ENCODE data around the gene RIPOR3.
A peak's percentile ranks its signal among the peaks of the same experiment; 100 is the strongest.
"Not testable (repeated sequence)": the region's sequence is repeated elsewhere in the genome, so short reads cannot be mapped to it uniquely, and the experiment has no call there.

RIPOR3 gene

DNA sequence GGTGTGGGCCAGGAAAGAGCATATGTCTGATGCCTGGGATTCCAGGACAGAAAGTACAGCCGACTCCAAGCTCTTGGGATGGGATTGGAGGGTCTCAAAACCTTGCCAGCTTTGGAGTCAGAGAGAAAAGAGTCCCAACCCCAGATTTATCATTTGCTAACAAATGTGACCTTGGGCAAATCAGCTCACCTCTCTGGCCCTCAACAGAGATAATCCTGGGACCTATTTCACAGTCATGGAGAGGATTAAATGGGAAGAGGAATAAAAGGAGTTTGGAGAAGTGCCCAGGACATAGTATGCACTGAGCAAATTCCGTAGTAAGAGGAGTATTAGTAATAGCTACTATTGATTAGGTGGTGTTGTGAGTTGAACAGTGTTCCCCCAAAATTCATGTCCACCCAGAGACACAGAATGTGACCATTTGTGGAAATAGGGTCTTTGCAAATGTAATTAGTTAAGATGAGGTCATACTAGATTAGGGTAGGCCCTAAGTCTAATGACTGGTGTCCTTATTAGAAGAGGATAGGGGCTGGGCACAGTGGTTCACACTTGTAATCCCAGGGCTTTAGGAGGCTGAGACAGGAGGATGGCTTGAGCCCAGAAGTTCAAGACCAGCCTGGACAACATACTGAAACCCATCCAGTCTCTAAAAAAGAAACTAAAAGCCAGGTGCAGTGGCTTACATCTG lies 17.1 kb downstream of the RIPOR3 start:
- no peak for DNase-seq
- TF ChIP-seq POLR2A (IDR thresholded peaks at IDR 0.05; ENCODE audit: low read length), result no peak
- no peak for TF ChIP-seq GATA1 (IDR thresholded peaks at IDR 0.05; ENCODE audit: low read depth, low read length)

DNA sequence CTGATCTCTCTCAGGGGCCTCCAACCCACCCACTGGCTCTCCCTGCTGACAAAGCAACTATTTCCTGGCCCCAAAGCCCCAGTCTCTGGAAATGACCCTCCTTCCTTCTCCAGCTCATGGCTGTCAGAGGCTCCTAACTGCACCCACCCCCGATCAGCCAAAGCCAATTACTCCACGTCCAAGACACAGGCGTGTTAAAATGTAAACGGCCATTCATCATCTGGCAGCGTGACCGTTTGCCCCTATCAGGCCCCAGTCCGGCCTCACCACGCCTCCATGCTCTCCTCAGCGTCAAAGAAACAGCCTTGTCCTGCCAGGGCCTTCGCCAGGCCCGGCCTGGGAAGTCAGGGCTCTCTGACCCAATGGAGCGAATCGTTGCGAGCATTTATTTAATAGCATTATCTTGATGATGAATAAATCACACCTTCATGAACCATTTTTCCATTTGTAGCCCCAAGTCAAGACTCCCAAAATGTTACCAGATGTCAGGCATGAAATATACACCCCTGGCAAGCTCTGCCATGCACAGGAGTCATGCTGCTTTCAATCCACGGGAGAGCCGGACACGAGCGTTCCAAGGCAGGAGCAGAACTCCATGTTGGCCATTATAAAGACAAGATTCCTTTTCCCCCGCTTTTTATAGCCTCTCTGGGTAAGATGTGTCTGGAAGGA lies 17.7 kb downstream of the RIPOR3 start:
- peak in 1 of 2 experiments; percentile 35 for DNase-seq
- no peak for TF ChIP-seq GATA1 (IDR thresholded peaks at IDR 0.05; ENCODE audit: low read depth, low read length)
- no peak for TF ChIP-seq POLR2A (IDR thresholded peaks at IDR 0.05; ENCODE audit: low read length)

DNA sequence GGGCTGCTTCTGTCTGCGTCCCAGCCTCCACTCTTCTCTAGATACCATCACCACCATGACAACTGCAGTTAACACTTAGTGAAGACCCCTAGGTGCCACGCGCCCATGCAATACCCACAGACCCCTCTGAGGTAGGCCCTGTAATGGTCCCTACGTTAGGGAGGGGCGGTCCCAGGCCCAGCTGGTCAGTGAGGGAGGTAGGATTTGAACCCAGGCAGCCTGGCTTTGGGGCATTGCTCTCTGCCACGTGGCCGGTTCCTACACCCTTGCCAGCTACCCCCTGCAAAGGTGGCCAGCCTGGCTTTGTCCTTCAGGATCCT lies 18.2 kb downstream of the RIPOR3 start:
- DNase-seq, result no peak
- TF ChIP-seq POLR2A (IDR thresholded peaks at IDR 0.05; ENCODE audit: low read length) (no peak), GATA1 (IDR thresholded peaks at IDR 0.05; ENCODE audit: low read depth, low read length) (no peak)

- no peak for TF ChIP-seq POLR2A (IDR thresholded peaks at IDR 0.05; ENCODE audit: low read length)
- no peak for TF ChIP-seq GATA1 (IDR thresholded peaks at IDR 0.05; ENCODE audit: low read depth, low read length)
These were observed 18.8 kb downstream of the RIPOR3 start for GRCh38 chr20:50672400-50673145.

DNA sequence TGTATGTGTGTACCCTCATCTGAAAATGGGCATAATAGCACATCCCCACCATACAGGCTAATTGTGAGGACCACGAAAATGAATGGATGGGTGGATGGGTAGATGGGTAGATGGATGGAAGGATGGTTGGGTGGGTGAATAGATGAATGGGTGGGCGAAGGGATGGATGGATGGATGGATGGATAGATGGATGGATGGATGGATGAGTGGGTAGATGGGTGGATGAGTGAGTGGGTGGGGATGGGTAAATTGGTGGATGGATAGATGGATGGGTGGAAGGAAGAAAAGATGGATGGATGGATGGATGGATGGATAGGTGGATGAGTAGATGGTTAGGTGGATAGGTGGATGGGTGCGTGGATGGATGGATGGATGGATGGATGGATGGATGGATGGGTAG lies 19.7 kb downstream of the RIPOR3 start:
- DNase-seq, result no peak

More at GRCh38 chr20:50672400-50673145, 18.8 kb downstream of the RIPOR3 start:
- no peak for DNase-seq

GRCh38 chr20:50671010-50671409 lies 20.3 kb downstream of the RIPOR3 start:
- DNase-seq, result not testable (repeated sequence)

More for the DNA sequence above, 19.7 kb downstream of the RIPOR3 start:
- TF ChIP-seq POLR2A (IDR thresholded peaks at IDR 0.05; ENCODE audit: low read length), result no peak
- TF ChIP-seq GATA1 (IDR thresholded peaks at IDR 0.05; ENCODE audit: low read depth, low read length), result no peak

- TF ChIP-seq GATA1 (IDR thresholded peaks at IDR 0.05; ENCODE audit: low read depth, low read length), result no peak
- no peak for TF ChIP-seq POLR2A (IDR thresholded peaks at IDR 0.05; ENCODE audit: low read length)
- DNase-seq, result no peak
These were observed 21.0 kb downstream of the RIPOR3 start for GRCh38 chr20:50670126-50670862.

DNA sequence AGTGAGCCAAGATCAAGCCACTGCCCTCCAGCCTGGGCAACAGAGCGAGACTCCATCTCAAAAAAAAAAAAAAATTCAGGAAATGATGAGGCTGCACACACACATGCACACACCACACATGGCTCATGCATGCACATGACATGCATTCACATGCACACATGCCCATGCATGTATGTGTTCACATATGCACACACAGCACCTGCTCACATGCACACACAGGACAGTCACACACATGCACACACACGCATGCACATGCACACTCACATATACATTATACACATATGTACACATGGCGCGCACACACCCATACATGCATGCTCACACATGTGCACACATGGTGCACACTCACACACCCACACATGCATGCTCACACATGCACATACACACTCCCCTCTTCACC lies 22.5 kb downstream of the RIPOR3 start:
- no peak for DNase-seq
- TF ChIP-seq GATA1 (IDR thresholded peaks at IDR 0.05; ENCODE audit: low read depth, low read length), result no peak
- no peak for TF ChIP-seq POLR2A (IDR thresholded peaks at IDR 0.05; ENCODE audit: low read length)

- TF ChIP-seq GATA1 (IDR thresholded peaks at IDR 0.05; ENCODE audit: low read depth, low read length) (no peak), POLR2A (IDR thresholded peaks at IDR 0.05; ENCODE audit: low read length) (no peak)
- DNase-seq, result no peak
These were observed 23.0 kb downstream of the RIPOR3 start for GRCh38 chr20:50668326-50668725.

DNA sequence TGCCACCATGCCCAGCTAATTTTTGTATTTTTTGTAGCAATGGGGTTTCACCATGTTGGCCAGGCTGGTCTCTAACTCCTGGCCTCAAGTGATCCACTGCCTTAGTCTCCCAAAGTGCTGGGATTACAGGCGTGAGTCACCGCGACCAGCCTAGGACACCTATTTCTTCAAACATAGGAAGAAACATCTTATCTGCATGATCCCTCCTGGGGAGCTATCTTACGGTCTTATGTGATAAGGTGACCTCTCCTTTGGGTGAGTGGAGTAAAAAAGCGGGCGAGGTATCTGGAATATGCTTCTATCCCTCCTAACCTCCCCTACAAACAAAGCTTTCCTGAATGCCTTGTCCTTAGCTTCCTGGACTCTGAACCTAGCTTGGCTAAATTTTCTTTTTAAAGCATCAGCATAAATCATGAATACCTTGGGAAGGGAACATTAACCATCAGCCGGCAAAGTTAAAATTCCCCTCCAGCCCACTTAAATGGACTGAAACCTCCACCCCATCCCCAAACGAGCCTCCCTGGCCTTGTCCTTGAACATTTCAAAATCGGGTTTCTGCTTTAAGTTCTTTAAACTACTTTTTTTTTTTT lies 24.5 kb downstream of the RIPOR3 start:
- DNase-seq, result peak in 1 of 2 experiments; percentile 35
- TF ChIP-seq POLR2A (IDR thresholded peaks at IDR 0.05; ENCODE audit: low read length) (no peak), GATA1 (IDR thresholded peaks at IDR 0.05; ENCODE audit: low read depth, low read length) (no peak)

- no peak for DNase-seq
- TF ChIP-seq GATA1 (IDR thresholded peaks at IDR 0.05; ENCODE audit: low read depth, low read length) (no peak), POLR2A (IDR thresholded peaks at IDR 0.05; ENCODE audit: low read length) (no peak)
These were observed 27.1 kb downstream of the RIPOR3 start for GRCh38 chr20:50664254-50664653.

- TF ChIP-seq POLR2A (IDR thresholded peaks at IDR 0.05; ENCODE audit: low read length), result no peak
- TF ChIP-seq GATA1 (IDR thresholded peaks at IDR 0.05; ENCODE audit: low read depth, low read length), result no peak
These were observed 28.1 kb downstream of the RIPOR3 start for GRCh38 chr20:50663095-50663821.

More at GRCh38 chr20:50663095-50663821, 28.1 kb downstream of the RIPOR3 start:
- peak; percentile 29 to 34 for DNase-seq
